HG03039 (cell line): Measurements from ENCODE around the gene LIMS1.
"Not testable (repeated sequence)": the region's sequence is repeated elsewhere in the genome, so short reads cannot be mapped to it uniquely, and the experiment has no call there.

Source experiments
- ATAC-seq: cut with Tn5 transposase; IDR thresholded peaks from one replicate; pipeline ENCODE4 v1.9.1; 2021; ENCODE audit warnings: mild to moderate bottlenecking, moderate library complexity; ENCODE audit not compliant: unreplicated experiment

LIMS1 gene

GRCh38 chr2:108548208-108549003 lies 14.1 kb downstream of the LIMS1 start:
- no peak for ATAC-seq

GRCh38 chr2:108552566-108552965 lies 18.3 kb downstream of the LIMS1 start:
- ATAC-seq = no peak

- ATAC-seq = no peak
Observed at GRCh38 chr2:108553209-108553919, 19.1 kb downstream of the LIMS1 start.

GRCh38 chr2:108554528-108554927 lies 20.3 kb downstream of the LIMS1 start:
- no peak for ATAC-seq

- no peak for ATAC-seq
Observed at GRCh38 chr2:108555572-108555971, 21.3 kb downstream of the LIMS1 start.

GRCh38 chr2:108556581-108556980 lies 22.3 kb downstream of the LIMS1 start:
- not testable (repeated sequence) for ATAC-seq

GRCh38 chr2:108560241-108560811 lies 26.1 kb downstream of the LIMS1 start:
- no peak for ATAC-seq

- no peak for ATAC-seq
Observed at GRCh38 chr2:108560895-108561530, 26.7 kb downstream of the LIMS1 start.

GRCh38 chr2:108562274-108562673 lies 28.0 kb downstream of the LIMS1 start:
- ATAC-seq = no peak

- ATAC-seq = no peak
Observed at GRCh38 chr2:108564510-108564909, 30.2 kb downstream of the LIMS1 start.

GRCh38 chr2:108565778-108566375 lies 31.6 kb downstream of the LIMS1 start:
- ATAC-seq = peak; percentile 58

GRCh38 chr2:108570416-108570815 lies 36.1 kb downstream of the LIMS1 start:
- no peak for ATAC-seq

- ATAC-seq = no peak
Observed at GRCh38 chr2:108571286-108571685, 37.0 kb downstream of the LIMS1 start.

- no peak for ATAC-seq
Observed at GRCh38 chr2:108573061-108573460, 38.8 kb downstream of the LIMS1 start.

GRCh38 chr2:108574332-108574731 lies 40.1 kb downstream of the LIMS1 start:
- ATAC-seq = no peak

- ATAC-seq = peak; percentile 57
Observed at GRCh38 chr2:108575132-108575966, 41.1 kb downstream of the LIMS1 start.

GRCh38 chr2:108577099-108577498 lies 42.8 kb downstream of the LIMS1 start:
- no peak for ATAC-seq

GRCh38 chr2:108579623-108580022 lies 45.4 kb downstream of the LIMS1 start:
- no peak for ATAC-seq

GRCh38 chr2:108580050-108580449 lies 45.8 kb downstream of the LIMS1 start:
- ATAC-seq = no peak

- ATAC-seq = peak; percentile 69
Observed at GRCh38 chr2:108583903-108584520, 49.7 kb downstream of the LIMS1 start.
